Right cardiac atrium (tissue), 5 donors: ENCODE measurements around the gene AMDHD2. TPM values are rescaled to one million over a fixed set of nuclear protein-coding genes. Genes with fewer than 3 reads are reported as not detected.

ENCODE experiments used
- ATAC-seq, 2 donors: fragments of 200-7000 bp; cut with Tn5 transposase; one replicate each; pipeline versions ENCODE4 v1.8.0 to v1.9.1; 2020; ENCODE audit warnings: moderate library complexity in 2 of 2, mild to moderate bottlenecking in 1 of 2
- DNase-seq, 3 donors: peaks; one replicate each; pipeline ENCODE4 v3.0.0-alpha.2; 2020
- H3K27ac ChIP-seq: one replicate; pipeline ENCODE4 v1.5.1; 2013; ENCODE audit warnings: mild to moderate bottlenecking, low read length, control low read depth, moderate library complexity
- H3K27me3 ChIP-seq: one replicate; pipeline ENCODE4 v1.6.1; 2013; ENCODE audit not compliant: control insufficient read depth, insufficient read depth
- H3K4me1 ChIP-seq: one replicate; pipeline ENCODE4 v1.6.1; 2013; ENCODE audit warnings: low read length; ENCODE audit not compliant: control insufficient read depth, insufficient read depth
- H3K4me3 ChIP-seq: one replicate; pipeline ENCODE4 v1.5.1; 2013; ENCODE audit warnings: low read length, control low read depth
- H3K9me3 ChIP-seq: one replicate; pipeline ENCODE4 v1.6.1; 2013; ENCODE audit warnings: low read length; ENCODE audit not compliant: control insufficient read depth
- WGBS: extraction: QIAGEN DNeasy Blood & Tissue Kit; methylation state at CpG from one replicate; pipeline ENCODE4 v1.1.7; 2013; 5-methylcytosine and 5-hydroxymethylcytosine counted together
- intact Hi-C, 4 donors: fragments of 100-400 bp; cut with DNase I; formaldehyde crosslinking; loops; one replicate each; pipeline versions ENCODE4 v1.11.0 to v1.14.0; 2022 to 2023
- long read RNA-seq, 4 donors: library from polyadenylated mRNA; unstranded; transcript quantifications; one replicate each; pipeline ENCODE4 v2.0.0, GENCODE V29; 2020 to 2021
- polyA plus RNA-seq: library from polyadenylated mRNA; stranded (reverse); fragments of 200-250 nt; gene quantifications from one replicate; pipeline ENCODE4 v1.2.3, GENCODE V29; 2013
- total RNA-seq, 4 donors: library from RNA; stranded (reverse); fragmentation: NEBNext Ultra II Directional; extraction: Animal tissue kit (Norgen Biotek cat#: 25700); gene quantifications; one replicate each; pipeline ENCODE4 v1.2.1, GENCODE V29; 2021
- donor health status: healthy with polysubstance abuse.
- donor health status: DM: no; HTN: yes; CAD: no.
- donor health status: DM: no; HTN: no; CAD: no.
- donor health status: DM: no; HTN: yes; CAD: no; lungs with severe emphysema.
- donor health status: DM: yes; HTN: yes; CAD: no.

The AMDHD2 gene
- 10 to 100 TPM; 10.6 to 16.5 (median 14.4) TPM for total RNA-seq
- polyA plus RNA-seq: 12.1 TPM
- long read RNA-seq, donor 1, transcript AMDHD2-201 (11 exons, 1,459 nt): major isoform, 11 of 31 reads
- long read RNA-seq, donor 1, partial matches to known transcripts: 5 of 31 reads
- long read RNA-seq, donor 1, other reads (novel, unspliced or antisense): 9 of 31 reads
- long read RNA-seq, donor 2, transcript AMDHD2-201 (11 exons, 1,459 nt): major isoform, 5 of 25 reads
- long read RNA-seq, donor 2, partial matches to known transcripts: 5 of 25 reads
- long read RNA-seq, donor 2, other reads (novel, unspliced or antisense): 10 of 25 reads
- long read RNA-seq, donor 3, transcript AMDHD2-202 (10 exons, 3,273 nt): minor isoform, 11 of 51 reads
- long read RNA-seq, donor 3, transcript AMDHD2-201 (11 exons, 1,459 nt): major isoform, 12 of 51 reads
- long read RNA-seq, donor 3, partial matches to known transcripts: 8 of 51 reads
- long read RNA-seq, donor 3, other reads (novel, unspliced or antisense): 15 of 51 reads
- long read RNA-seq, donor 4, transcript AMDHD2-201 (11 exons, 1,459 nt): major isoform, 7 of 14 reads
- long read RNA-seq, donor 4, partial matches to known transcripts: 2 of 14 reads
- long read RNA-seq, donor 4, other reads (novel, unspliced or antisense): 3 of 14 reads

DNA sequence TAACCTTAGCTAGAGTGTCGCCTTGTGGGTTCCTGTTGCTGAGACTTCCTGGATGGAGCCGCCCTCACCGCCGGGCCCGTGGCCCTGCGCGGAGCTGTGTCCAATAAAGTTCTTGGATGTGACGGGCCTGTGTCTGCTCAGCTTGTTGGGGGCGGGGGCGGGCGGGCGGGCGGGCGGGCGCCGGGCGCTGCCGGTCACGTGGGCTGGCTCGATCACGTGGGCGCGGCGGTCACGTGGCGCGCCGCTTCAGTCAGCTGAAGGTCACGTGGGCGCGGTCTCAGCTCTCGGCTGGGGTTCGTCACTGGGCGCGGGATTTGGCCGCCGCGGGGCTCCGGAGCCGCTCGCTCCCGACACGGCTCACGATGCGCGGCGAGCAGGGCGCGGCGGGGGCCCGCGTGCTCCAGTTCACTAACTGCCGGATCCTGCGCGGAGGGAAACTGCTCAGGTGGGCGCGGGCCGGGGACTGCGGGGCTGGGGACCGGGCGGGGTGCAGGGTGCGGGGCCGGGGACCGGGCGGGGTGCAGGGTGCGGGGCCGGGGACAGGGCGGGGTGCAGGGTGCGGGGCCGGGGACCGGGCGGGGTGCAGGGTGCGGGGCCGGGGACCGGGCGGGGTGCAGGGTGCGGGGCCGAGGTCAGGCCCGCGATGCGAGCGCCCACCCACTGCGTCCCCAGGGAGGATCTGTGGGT is at the start of gene AMDHD2:
Gene AMDHD2 (plus strand): TSS at position 275 of the 687 bp plus-strand sequence. CDS start 88 bp downstream, at position 363.
- DNase-seq (peak; percentile 93 to 98 (median 97)), ATAC-seq (peak; percentile 81 to 83)
- Histone ChIP-seq H3K9me3 (no peaks in the 10 kb centered on the region), H3K27me3 (no peaks in the 10 kb centered on the region), H3K4me1 (peaks cover 19% of the 10 kb centered on the region), H3K27ac (peak within 1 kb of the TSS; percentile 75), H3K4me3 (peak within 1 kb of the TSS; percentile 73)
- WGBS: under 1% methylated on average over 83 of the region's 83 CpGs
- intact Hi-C loops: no loop called here

- intact Hi-C loops: no loop called here
- ATAC-seq (no peak), DNase-seq (no peak)
- Histone ChIP-seq H3K4me3 (no peak overlapping the region), H3K4me1 (peaks cover 6% of the 10 kb centered on the region), H3K27me3 (no peaks in the 10 kb centered on the region), H3K9me3 (no peaks in the 10 kb centered on the region), H3K27ac (no peak overlapping the region)
- WGBS: 28% methylated on average over 9 of the region's 9 CpGs
Measured at GRCh38 chr16:2470603-2471015, 49.6 kb upstream of the AMDHD2 start.

- Histone ChIP-seq H3K4me1 (peaks cover 6% of the 10 kb centered on the region), H3K27me3 (no peaks in the 10 kb centered on the region), H3K4me3 (peak within 1 kb of the TSS; percentile 9), H3K9me3 (no peaks in the 10 kb centered on the region), H3K27ac (no peak within 1 kb of the TSS)
- intact Hi-C loops: no loop called here
- 1% methylated on average over 59 of the region's 59 CpGs for WGBS
- no peak for ATAC-seq
- peak in 2 of 3 donors; percentile 69 to 75 for DNase-seq
Measured at GRCh38 chr16:2471016-2471652, 49.0 kb upstream of the AMDHD2 start, which contains the start of gene NTN3. Gene NTN3 (plus strand): TSS chr16:2471297. CDS start chr16:2471702, 405 bp downstream.

DNA sequence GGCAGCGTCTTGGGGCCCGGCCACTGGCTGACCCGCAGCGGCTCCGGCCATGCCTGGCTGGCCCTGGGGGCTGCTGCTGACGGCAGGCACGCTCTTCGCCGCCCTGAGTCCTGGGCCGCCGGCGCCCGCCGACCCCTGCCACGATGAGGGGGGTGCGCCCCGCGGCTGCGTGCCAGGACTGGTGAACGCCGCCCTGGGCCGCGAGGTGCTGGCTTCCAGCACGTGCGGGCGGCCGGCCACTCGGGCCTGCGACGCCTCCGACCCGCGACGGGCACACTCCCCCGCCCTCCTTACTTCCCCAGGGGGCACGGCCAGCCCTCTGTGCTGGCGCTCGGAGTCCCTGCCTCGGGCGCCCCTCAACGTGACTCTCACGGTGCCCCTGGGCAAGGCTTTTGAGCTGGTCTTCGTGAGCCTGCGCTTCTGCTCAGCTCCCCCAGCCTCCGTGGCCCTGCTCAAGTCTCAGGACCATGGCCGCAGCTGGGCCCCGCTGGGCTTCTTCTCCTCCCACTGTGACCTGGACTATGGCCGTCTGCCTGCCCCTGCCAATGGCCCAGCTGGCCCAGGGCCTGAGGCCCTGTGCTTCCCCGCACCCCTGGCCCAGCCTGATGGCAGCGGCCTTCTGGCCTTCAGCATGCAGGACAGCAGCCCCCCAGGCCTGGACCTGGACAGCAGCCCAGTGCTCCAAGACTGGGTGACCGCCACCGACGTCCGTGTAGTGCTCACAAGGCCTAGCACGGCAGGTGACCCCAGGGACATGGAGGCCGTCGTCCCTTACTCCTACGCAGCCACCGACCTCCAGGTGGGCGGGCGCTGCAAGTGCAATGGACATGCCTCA is 48.3 kb upstream of the AMDHD2 start:
- Histone ChIP-seq H3K4me3 (peak overlapping the region; percentile 9), H3K27ac (no peak overlapping the region), H3K27me3 (no peaks in the 10 kb centered on the region), H3K9me3 (no peaks in the 10 kb centered on the region), H3K4me1 (peaks cover 6% of the 10 kb centered on the region)
- peak in 2 of 3 donors; percentile 72 for DNase-seq
- 34% methylated on average over 61 of the region's 61 CpGs for WGBS
- ATAC-seq: no peak
- intact Hi-C loops: no loop called here

DNA sequence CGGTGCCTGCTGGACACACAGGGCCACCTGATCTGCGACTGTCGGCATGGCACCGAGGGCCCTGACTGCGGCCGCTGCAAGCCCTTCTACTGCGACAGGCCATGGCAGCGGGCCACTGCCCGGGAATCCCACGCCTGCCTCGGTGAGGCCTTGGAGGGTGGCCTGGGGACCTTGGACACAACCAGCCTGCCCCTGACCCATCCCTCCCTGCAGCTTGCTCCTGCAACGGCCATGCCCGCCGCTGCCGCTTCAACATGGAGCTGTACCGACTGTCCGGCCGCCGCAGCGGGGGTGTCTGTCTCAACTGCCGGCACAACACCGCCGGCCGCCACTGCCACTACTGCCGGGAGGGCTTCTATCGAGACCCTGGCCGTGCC is 47.7 kb upstream of the AMDHD2 start:
- peak in 2 of 3 donors; percentile 53 to 70 for DNase-seq
- H3K4me1 ChIP-seq: peaks cover 6% of the 10 kb centered on the region
- intact Hi-C loops: no loop called here

GRCh38 chr16:2472885-2473445 is 47.2 kb upstream of the AMDHD2 start:
- 86% methylated on average over 14 of the region's 14 CpGs for WGBS
- DNase-seq: peak in 1 of 3 donors; percentile 55
- Histone ChIP-seq H3K27me3 (no peaks in the 10 kb centered on the region), H3K4me1 (peaks cover 6% of the 10 kb centered on the region), H3K27ac (no peak overlapping the region), H3K4me3 (no peak overlapping the region), H3K9me3 (no peaks in the 10 kb centered on the region)
- no peak for ATAC-seq
- intact Hi-C loops: no loop called here

More for the DNA sequence above, 47.7 kb upstream of the AMDHD2 start:
- Histone ChIP-seq H3K27ac (no peak overlapping the region), H3K27me3 (no peaks in the 10 kb centered on the region), H3K9me3 (no peaks in the 10 kb centered on the region), H3K4me3 (no peak overlapping the region)
- WGBS: 95% methylated on average over 27 of the region's 27 CpGs
- ATAC-seq: no peak

DNA sequence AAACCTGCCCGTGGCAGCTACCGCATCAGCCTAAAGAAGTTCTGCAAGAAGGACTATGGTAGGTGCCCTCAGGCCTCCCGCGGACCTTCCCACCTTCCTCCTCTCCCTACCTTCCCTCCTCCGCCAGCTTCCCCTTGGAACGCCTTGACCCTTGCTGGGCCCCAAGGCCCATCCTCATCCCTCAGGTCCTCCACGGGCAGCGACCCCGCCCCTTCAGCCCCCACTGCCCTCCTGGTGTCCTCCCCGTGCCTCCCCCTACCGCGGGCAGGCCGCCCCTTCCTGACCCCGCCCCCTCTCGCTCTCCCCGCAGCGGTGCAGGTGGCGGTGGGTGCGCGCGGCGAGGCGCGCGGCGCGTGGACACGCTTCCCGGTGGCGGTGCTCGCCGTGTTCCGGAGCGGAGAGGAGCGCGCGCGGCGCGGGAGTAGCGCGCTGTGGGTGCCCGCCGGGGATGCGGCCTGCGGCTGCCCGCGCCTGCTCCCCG is 46.7 kb upstream of the AMDHD2 start:
- no peaks in the 10 kb centered on the region for H3K27me3 ChIP-seq
- peak overlapping the region; percentile 88 for H3K4me3 ChIP-seq
- ATAC-seq: no peak
- intact Hi-C loops: no loop called here
- 5% methylated on average over 49 of the region's 49 CpGs for WGBS
- H3K9me3 ChIP-seq: no peaks in the 10 kb centered on the region
- H3K27ac ChIP-seq: no peak overlapping the region
- H3K4me1 ChIP-seq: peaks cover 6% of the 10 kb centered on the region
- DNase-seq: peak in 2 of 3 donors; percentile 66 to 77

DNA sequence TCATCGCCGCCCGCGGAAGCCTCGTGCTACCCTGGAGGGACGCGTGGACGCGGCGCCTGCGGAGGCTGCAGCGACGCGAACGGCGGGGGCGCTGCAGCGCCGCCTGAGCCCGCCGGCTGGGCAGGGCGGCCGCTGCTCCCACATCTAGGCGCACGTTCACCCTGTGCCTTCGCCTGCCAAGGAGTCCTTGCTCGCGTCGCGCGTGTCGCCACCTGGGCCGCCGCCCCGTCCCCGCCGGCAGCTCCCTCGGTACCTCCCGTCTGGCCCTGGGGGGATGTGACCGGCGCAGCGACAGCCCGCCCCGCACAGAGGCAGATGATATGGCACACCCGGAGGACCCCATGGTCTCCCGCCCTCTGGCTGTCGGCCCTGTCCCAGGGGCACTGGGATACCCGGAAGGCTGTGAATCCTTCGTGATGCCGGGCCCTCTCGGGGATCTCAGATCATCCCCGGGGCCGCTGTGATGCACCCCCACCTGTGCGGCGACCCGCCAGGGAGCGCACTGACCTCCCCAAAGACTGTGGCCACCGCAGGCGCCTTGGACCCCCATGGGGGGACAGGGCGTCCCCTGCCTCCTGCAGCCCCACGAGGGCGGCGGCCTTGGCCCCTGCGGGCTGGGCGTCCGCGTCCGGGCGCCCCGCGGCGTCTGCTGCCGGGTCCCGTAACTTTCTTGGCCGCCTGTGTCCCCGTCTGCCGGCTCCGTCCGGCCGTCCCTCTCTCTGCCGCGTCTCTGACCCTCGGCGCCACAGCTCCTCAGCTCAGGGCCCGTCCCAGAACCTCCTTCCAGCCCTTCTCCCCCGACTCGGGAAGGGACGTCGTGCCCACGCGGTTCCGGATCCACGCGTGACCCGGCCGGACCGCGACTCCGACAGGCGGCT is 45.9 kb upstream of the AMDHD2 start:
- Histone ChIP-seq H3K27ac (peak overlapping the region; percentile 53), H3K9me3 (no peaks in the 10 kb centered on the region), H3K4me1 (peaks cover 2% of the 10 kb centered on the region), H3K4me3 (peak overlapping the region; percentile 88), H3K27me3 (no peaks in the 10 kb centered on the region)
- ATAC-seq (peak; percentile 61 to 64), DNase-seq (peak; percentile 65 to 85 (median 84))
- intact Hi-C loops: loop anchor here in 1 of 4 donors (1.0 kb wide), 1 partner anchor 14 kb away; the partner anchor contains the start of gene TEDC2
- WGBS: under 1% methylated on average over 100 of the region's 100 CpGs

DNA sequence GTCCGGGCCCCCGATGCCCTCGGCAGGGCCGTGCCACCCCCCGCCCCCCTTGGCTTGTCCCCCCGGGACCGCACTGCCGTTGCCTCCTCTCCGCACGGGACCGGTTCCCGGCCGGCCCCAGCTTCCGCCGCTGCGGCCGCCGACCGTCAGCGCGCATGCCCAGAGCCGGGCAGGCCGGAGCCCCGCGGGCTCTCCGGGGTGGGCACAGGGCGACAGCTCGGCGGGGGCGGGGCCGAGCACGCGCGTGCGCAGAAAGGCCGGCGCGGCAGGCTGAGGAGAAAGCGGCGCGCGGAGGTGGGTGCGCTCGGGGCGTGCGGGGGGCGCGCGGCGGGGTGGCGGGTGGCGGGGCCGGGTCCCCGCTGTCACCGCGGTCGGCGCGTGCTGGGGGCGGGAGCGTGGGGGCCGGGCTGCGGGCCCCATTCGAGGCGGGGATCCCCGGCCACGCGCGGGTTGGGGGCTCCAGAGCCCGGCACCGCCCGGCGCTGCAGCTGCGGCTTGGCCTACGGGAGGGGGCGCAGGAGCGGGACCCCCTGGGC is 45.2 kb upstream of the AMDHD2 start, which contains the start of gene TBC1D24:
Gene TBC1D24 (plus strand): TSS at position 251 of the 536 bp plus-strand sequence. CDS start 21,022 bp downstream, outside the sequence.
- intact Hi-C loops: loop anchor here in 1 of 4 donors (1.0 kb wide), 1 partner anchor 15 kb away; the partner anchor contains the start of gene TEDC2
- H3K27ac ChIP-seq: peak within 1 kb of the TSS; percentile 53

More for the DNA sequence above, 45.2 kb upstream of the AMDHD2 start, which contains the start of gene TBC1D24:
- peak within 1 kb of the TSS; percentile 88 for H3K4me3 ChIP-seq
- H3K27me3 ChIP-seq: no peaks in the 10 kb centered on the region
- no peaks in the 10 kb centered on the region for H3K9me3 ChIP-seq
- 1% methylated on average over 77 of the region's 77 CpGs for WGBS
- DNase-seq: peak; percentile 89 to 97 (median 96)
- peak; percentile 90 to 91 for ATAC-seq
- peaks cover 2% of the 10 kb centered on the region for H3K4me1 ChIP-seq
